K562 (cell line): ENCODE measurements around the gene ZFAND2B. TPM values are rescaled to one million over a fixed set of nuclear protein-coding genes. Genes with fewer than 3 reads are reported as not detected.

Source experiments
- BCL6 ChIP-seq: fragments of 250-450 bp; sonication (Bioruptor Pico); IDR thresholded peaks from 2 replicates; pipeline ENCODE4 v1.4.0; 2020
- CXXC5 ChIP-seq: fragments of 250-450 bp; sonication (Bioruptor Pico); IDR thresholded peaks from 2 replicates; pipeline ENCODE4 v1.8.0; 2022; ENCODE audit warnings: inconsistent platforms, mild to moderate bottlenecking, moderate library complexity
- EGR1 ChIP-seq: fragments of 450-650 bp; conservative IDR thresholded peaks from 2 replicates; pipeline ENCODE4 v1.6.1; 2017; ENCODE audit warnings: mild to moderate bottlenecking
- FOXK2 ChIP-seq, 2 experiments: fragments of 450-650 bp; IDR thresholded peaks in 1 of 2; conservative IDR thresholded peaks in 1 of 2; 2 replicates each; pipeline ENCODE4 v1.6.1; 2016; ENCODE audit warnings: low read depth in 2 of 2, mild to moderate bottlenecking in 1 of 2
- HMG20B ChIP-seq: fragments of 250-450 bp; sonication (Bioruptor Pico); IDR thresholded peaks from 2 replicates; pipeline ENCODE4 v1.5.0; 2021; ENCODE audit warnings: mild to moderate bottlenecking
- MXI1 ChIP-seq: IDR thresholded peaks from 2 replicates; pipeline ENCODE4 v1.6.1; 2011; ENCODE audit warnings: low read depth, mild to moderate bottlenecking, improper control_type of control experiment, low read length
- NFYB ChIP-seq: IDR thresholded peaks from 2 replicates; pipeline ENCODE4 v1.6.1; 2011; ENCODE audit warnings: mild to moderate bottlenecking, moderate library complexity; ENCODE audit not compliant: insufficient read length; ENCODE audit errors: extremely low read depth
- RCOR1 ChIP-seq, 2 experiments: IDR thresholded peaks; 2 replicates each; pipeline ENCODE4 v1.6.1; 2012; ENCODE audit warnings: low read depth in 2 of 2, low read length in 2 of 2, borderline replicate concordance in 1 of 2, improper control_type of control experiment in 1 of 2
- RFX1 ChIP-seq: fragments of 450-650 bp; IDR thresholded peaks from 2 replicates; pipeline ENCODE4 v1.6.1; 2016; ENCODE audit warnings: mild to moderate bottlenecking, moderate library complexity
- TOE1 ChIP-seq, 2 experiments: fragments of 450-650 bp in 1 of 2; sonication (generic) in 1 of 2; formaldehyde crosslinking in 1 of 2; IDR thresholded peaks; 2 replicates each; pipeline versions ENCODE4 v1.7.1 to v1.8.0; 2016 to 2022; ENCODE audit warnings: borderline replicate concordance in 2 of 2, mild to moderate bottlenecking in 2 of 2, antibody characterized with exemption in 1 of 2, inconsistent platforms in 1 of 2, low read depth in 1 of 2, missing genetic modification reagents in 1 of 2, moderate library complexity in 1 of 2
- U2AF2 ChIP-seq: fragments of 200-400 bp; formaldehyde crosslinking; optimal IDR thresholded peaks from 2 replicates; pipeline ENCODE3; 2017; ENCODE audit warnings: low read depth, mild to moderate bottlenecking, low read length
- ZNF232 ChIP-seq: sonication (generic); formaldehyde crosslinking; IDR thresholded peaks from 2 replicates; pipeline ENCODE4 v1.8.0; 2022; ENCODE audit warnings: mild to moderate bottlenecking, missing genetic modification reagents
- ZNF263 ChIP-seq: sonication (generic); formaldehyde crosslinking; IDR thresholded peaks from 2 replicates; pipeline ENCODE4 v1.8.0; 2022; ENCODE audit warnings: mild to moderate bottlenecking, missing genetic modification reagents, borderline replicate concordance
- ZNF398 ChIP-seq: fragments of 250-450 bp; sonication (Bioruptor Pico); IDR thresholded peaks from 2 replicates; pipeline ENCODE4 v1.8.0; 2021; ENCODE audit warnings: moderate library complexity, mild to moderate bottlenecking, inconsistent platforms
- ZNF586 ChIP-seq: fragments of 450-650 bp; formaldehyde crosslinking; conservative IDR thresholded peaks from 2 replicates; pipeline ENCODE4 v1.4.0; 2020; ENCODE audit warnings: mild to moderate bottlenecking, moderate library complexity
- ZNF766 ChIP-seq: fragments of 200-800 bp; sonication (Bioruptor generic); conservative IDR thresholded peaks from 2 replicates; pipeline ENCODE4 v1.6.1; 2016; ENCODE audit warnings: missing genetic modification characterization, missing compliant biosample characterization
- ZNF830 ChIP-seq: fragments of 250-450 bp; sonication (Bioruptor Pico); IDR thresholded peaks from 2 replicates; pipeline ENCODE4 v1.5.0; 2021; ENCODE audit warnings: mild to moderate bottlenecking
- polyA plus RNA-seq, 8 experiments: library from polyadenylated mRNA; depleted of rRNA in 4 of 8; stranded (reverse) in 5 of 8; unstranded in 3 of 8; fragments of >200 nt; fragmentation: Nextera tagmentation in 2 of 8; fragmentation: Illumina TruSeq in 1 of 8; extraction: Ambion mirVana in 2 of 8; extraction: Trizol in 1 of 8; gene quantifications; 2 replicates each; pipeline versions ENCODE4 v1.2.1 to v1.2.3, GENCODE V29; 2011 to 2014; ENCODE audit warnings: inconsistent platforms in 1 of 8, missing spikeins in 1 of 8
- total RNA-seq, 7 experiments: library from RNA; depleted of rRNA in 6 of 7; stranded (reverse); fragments of >200 nt in 6 of 7; fragmentation: Illumina TruSeq in 2 of 7; extraction: Trizol in 2 of 7; gene quantifications; 2 replicates each; pipeline versions ENCODE4 v1.2.1 to v1.2.3, GENCODE V29; 2011 to 2021; ENCODE audit warnings: low replicate concordance in 1 of 7
- TF ChIP-seq, protein P1 (sequence below): sonication (generic); formaldehyde crosslinking; IDR thresholded peaks from 2 replicates; pipeline ENCODE4 v1.8.0; 2022; ENCODE audit warnings: mild to moderate bottlenecking, missing genetic modification reagents

ZFAND2B gene
- total and polyA plus RNA-seq, 9 of the 15 experiments (the other 6 are each of a cell fraction or from before 2014, with no cell fraction given) = 9.9 to 33.3 (median 26.1) TPM

GRCh38 chr2:219218732-219219701 lies 12.4 kb downstream of the ZFAND2B start, which contains the start of gene ABCB6 (continued):
- no peak for TF ChIP-seq U2AF2
- peak; percentile 72 for TF ChIP-seq CXXC5 (CRISPR knock-in tag)
- 0 out of 2 replicates have a peak, but pooled peaks have one; percentile 39 for TF ChIP-seq ZNF232 (CRISPR knock-in tag)
- no peak for TF ChIP-seq RFX1
- no peak for TF ChIP-seq HMG20B
- TF ChIP-seq ZNF766 (CRISPR knock-in tag) = no peak
- peak; percentile 43 for TF ChIP-seq NFYB
- TF ChIP-seq, protein P1, sequence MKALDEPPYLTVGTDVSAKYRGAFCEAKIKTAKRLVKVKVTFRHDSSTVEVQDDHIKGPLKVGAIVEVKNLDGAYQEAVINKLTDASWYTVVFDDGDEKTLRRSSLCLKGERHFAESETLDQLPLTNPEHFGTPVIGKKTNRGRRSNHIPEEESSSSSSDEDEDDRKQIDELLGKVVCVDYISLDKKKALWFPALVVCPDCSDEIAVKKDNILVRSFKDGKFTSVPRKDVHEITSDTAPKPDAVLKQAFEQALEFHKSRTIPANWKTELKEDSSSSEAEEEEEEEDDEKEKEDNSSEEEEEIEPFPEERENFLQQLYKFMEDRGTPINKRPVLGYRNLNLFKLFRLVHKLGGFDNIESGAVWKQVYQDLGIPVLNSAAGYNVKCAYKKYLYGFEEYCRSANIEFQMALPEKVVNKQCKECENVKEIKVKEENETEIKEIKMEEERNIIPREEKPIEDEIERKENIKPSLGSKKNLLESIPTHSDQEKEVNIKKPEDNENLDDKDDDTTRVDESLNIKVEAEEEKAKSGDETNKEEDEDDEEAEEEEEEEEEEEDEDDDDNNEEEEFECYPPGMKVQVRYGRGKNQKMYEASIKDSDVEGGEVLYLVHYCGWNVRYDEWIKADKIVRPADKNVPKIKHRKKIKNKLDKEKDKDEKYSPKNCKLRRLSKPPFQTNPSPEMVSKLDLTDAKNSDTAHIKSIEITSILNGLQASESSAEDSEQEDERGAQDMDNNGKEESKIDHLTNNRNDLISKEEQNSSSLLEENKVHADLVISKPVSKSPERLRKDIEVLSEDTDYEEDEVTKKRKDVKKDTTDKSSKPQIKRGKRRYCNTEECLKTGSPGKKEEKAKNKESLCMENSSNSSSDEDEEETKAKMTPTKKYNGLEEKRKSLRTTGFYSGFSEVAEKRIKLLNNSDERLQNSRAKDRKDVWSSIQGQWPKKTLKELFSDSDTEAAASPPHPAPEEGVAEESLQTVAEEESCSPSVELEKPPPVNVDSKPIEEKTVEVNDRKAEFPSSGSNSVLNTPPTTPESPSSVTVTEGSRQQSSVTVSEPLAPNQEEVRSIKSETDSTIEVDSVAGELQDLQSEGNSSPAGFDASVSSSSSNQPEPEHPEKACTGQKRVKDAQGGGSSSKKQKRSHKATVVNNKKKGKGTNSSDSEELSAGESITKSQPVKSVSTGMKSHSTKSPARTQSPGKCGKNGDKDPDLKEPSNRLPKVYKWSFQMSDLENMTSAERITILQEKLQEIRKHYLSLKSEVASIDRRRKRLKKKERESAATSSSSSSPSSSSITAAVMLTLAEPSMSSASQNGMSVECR (CRISPR knock-in tag) = peak; percentile 85
- TF ChIP-seq RCOR1 (IDR thresholded peaks at IDR 0.05; ENCODE audit: borderline replicate concordance in 1 of 2, low read depth in 2 of 2, low read length in 2 of 2) = peak in 1 of 2 experiments; percentile 51; a peak in 2 of 4 replicates
- TF ChIP-seq MXI1 = 0 out of 2 replicates have a peak, but pooled peaks have one; percentile 16
- TF ChIP-seq ZNF586 = no peak
- no peak for TF ChIP-seq ZNF398 (CRISPR knock-in tag)
- 0 out of 2 replicates have a peak, but pooled peaks have one; percentile 13 for TF ChIP-seq ZNF263
- TF ChIP-seq BCL6 = no peak
- TF ChIP-seq TOE1 (IDR thresholded peaks at IDR 0.05; ENCODE audit: borderline replicate concordance) = peak; percentile 95
- TF ChIP-seq TOE1 (CRISPR knock-in tag; IDR thresholded peaks at IDR 0.05; ENCODE audit: borderline replicate concordance, low read depth) = no peak
- TF ChIP-seq EGR1 = peak; percentile 66
- TF ChIP-seq FOXK2 (conservative IDR thresholded peaks at IDR 0.05 in 1 of 2, IDR thresholded peaks at IDR 0.05 in 1 of 2; ENCODE audit: low read depth in 2 of 2) = no peak
- no peak for TF ChIP-seq ZNF830 (CRISPR knock-in tag)
